Heart left ventricle (tissue), 13 donors: ENCODE data around the gene SUSD2.

Experiments
- CTCF ChIP-seq, 12 donors: fragments of 200-600 bp; sonication (generic) in 4 of 12; IDR thresholded peaks; one replicate each; pipeline versions ENCODE4 v1.5.0 to v1.8.0; 2018 to 2022; ENCODE audit warnings: antibody characterized with exemption in 12 of 12, mild to moderate bottlenecking in 5 of 12
- POLR2A ChIP-seq, 2 donors: fragments of 450-650 bp; IDR thresholded peaks; one replicate each; pipeline ENCODE4 v1.6.1; 2017; ENCODE audit warnings: antibody characterized with exemption in 2 of 2, mild to moderate bottlenecking in 2 of 2, moderate library complexity in 2 of 2
- donor health status: ischemic (EF 13 %, LVEDD 7.1; RV severe dilation, severe dysfunction).
- donor health status: DM: no; HTN: yes; CAD: no.
- donor health status: DM: no; HTN: no; CAD: no.
- donor health status: ischemic (EF 25% LVEDD 6.9; RV normal size, moderate dysfunction).
- donor health status: ischemic (EF 25% LVEDD 5.7; RV mildly dilated, moderate dysfunction).
- donor health status: ischemic (EF 35%, LVEDD 5.7; RV mildly dilated, moderate dysfunction).
- donor health status: nonischemic (EF 11% LVEDD 7.7; RV severe dilation, severe dysfunction).
- donor health status: DM: yes; HTN: yes; CAD: no.
- donor health status: PGD.
- donor health status: ischemic (EF 29% LVEDD 5.4; RV normal size, mild dysfunction).
- donor health status: nonischemic (EF 23%, LVEDD 6.1; RV moderate dilation, normal function).

- no peak for TF ChIP-seq CTCF (IDR thresholded peaks at IDR 0.05)
- no peak for TF ChIP-seq POLR2A (IDR thresholded peaks at IDR 0.05)
These were observed 4.2 kb upstream of the SUSD2 start for GRCh38 chr22:24177045-24177444.
